K562 (cell line): Measurements from ENCODE around the gene CAPN10. TPM values are rescaled to one million over a fixed set of nuclear protein-coding genes. Genes with fewer than 3 reads are reported as not detected.

Experiments used
- BHLHE40 ChIP-seq: IDR thresholded peaks from 2 replicates; pipeline ENCODE4 v1.6.1; 2011; ENCODE audit warnings: low read length, improper control_type of control experiment
- BMI1 ChIP-seq: fragments of 150-350 bp; IDR thresholded peaks from 2 replicates; pipeline ENCODE4 v1.6.1; 2014; ENCODE audit warnings: low read length
- ETV5 ChIP-seq: sonication (generic); formaldehyde crosslinking; IDR thresholded peaks from 2 replicates; pipeline ENCODE4 v1.4.0; 2020; ENCODE audit warnings: low read depth, mild to moderate bottlenecking, missing genetic modification reagents
- MCM7 ChIP-seq, 2 experiments: fragments of 450-650 bp; IDR thresholded peaks; 2 replicates each; pipeline ENCODE4 v1.6.1; 2016 to 2018
- MGA ChIP-seq: fragments of 450-650 bp; IDR thresholded peaks from 2 replicates; pipeline ENCODE4 v1.6.1; 2016; ENCODE audit warnings: mild to moderate bottlenecking, moderate library complexity
- PRDM10 ChIP-seq: fragments of 450-650 bp; IDR thresholded peaks from 2 replicates; pipeline ENCODE4 v1.6.1; 2018; ENCODE audit not compliant: partially characterized antibody
- PYGO2 ChIP-seq: fragments of 450-650 bp; IDR thresholded peaks from 2 replicates; pipeline ENCODE4 v1.6.1; 2016; ENCODE audit warnings: mild to moderate bottlenecking, missing genetic modification characterization, moderate library complexity, missing compliant biosample characterization
- RBFOX2 ChIP-seq: fragments of 200-400 bp; formaldehyde crosslinking; IDR thresholded peaks from 2 replicates; pipeline ENCODE4 v1.6.1; 2017; ENCODE audit warnings: low read depth, mild to moderate bottlenecking, low read length, moderate library complexity
- RBM22 ChIP-seq: fragments of 200-400 bp; formaldehyde crosslinking; IDR thresholded peaks from 2 replicates; pipeline ENCODE4 v1.6.1; 2018; ENCODE audit warnings: low read length, low read depth; ENCODE audit not compliant: poor library complexity, severe bottlenecking
- TAF1 ChIP-seq: IDR thresholded peaks from 2 replicates; pipeline ENCODE4 v1.6.1; 2011; ENCODE audit warnings: mild to moderate bottlenecking, low read length, moderate library complexity; ENCODE audit not compliant: insufficient read depth, control insufficient read depth, severe bottlenecking; ENCODE audit errors: extremely low read depth
- TOE1 ChIP-seq, 2 experiments: fragments of 450-650 bp in 1 of 2; sonication (generic) in 1 of 2; formaldehyde crosslinking in 1 of 2; IDR thresholded peaks; 2 replicates each; pipeline versions ENCODE4 v1.7.1 to v1.8.0; 2016 to 2022; ENCODE audit warnings: borderline replicate concordance in 2 of 2, mild to moderate bottlenecking in 2 of 2, antibody characterized with exemption in 1 of 2, inconsistent platforms in 1 of 2, low read depth in 1 of 2, missing genetic modification reagents in 1 of 2, moderate library complexity in 1 of 2
- WHSC1 ChIP-seq: IDR thresholded peaks from one replicate; pipeline ENCODE4 v1.6.1; 2012; ENCODE audit warnings: low read length, control low read depth, inconsistent platforms
- ZNF75A ChIP-seq: fragments of 450-650 bp; formaldehyde crosslinking; IDR thresholded peaks from 2 replicates; pipeline ENCODE4 v1.4.0; 2020; ENCODE audit warnings: mild to moderate bottlenecking
- polyA plus RNA-seq, 8 experiments: library from polyadenylated mRNA; depleted of rRNA in 4 of 8; stranded (reverse) in 5 of 8; unstranded in 3 of 8; fragments of >200 nt; fragmentation: Nextera tagmentation in 2 of 8; fragmentation: Illumina TruSeq in 1 of 8; extraction: Ambion mirVana in 2 of 8; extraction: Trizol in 1 of 8; gene quantifications; 2 replicates each; pipeline versions ENCODE4 v1.2.1 to v1.2.3, GENCODE V29; 2011 to 2014; ENCODE audit warnings: inconsistent platforms in 1 of 8, missing spikeins in 1 of 8
- total RNA-seq, 7 experiments: library from RNA; depleted of rRNA in 6 of 7; stranded (reverse); fragments of >200 nt in 6 of 7; fragmentation: Illumina TruSeq in 2 of 7; extraction: Trizol in 2 of 7; gene quantifications; 2 replicates each; pipeline versions ENCODE4 v1.2.1 to v1.2.3, GENCODE V29; 2011 to 2021; ENCODE audit warnings: low replicate concordance in 1 of 7

Gene CAPN10
- total and polyA plus RNA-seq, 9 of the 15 experiments (the other 6 are each of a cell fraction or from before 2014, with no cell fraction given): 0.08 to 26.1 (median 8.4) TPM

- TF ChIP-seq BHLHE40: peak; percentile 78
- TF ChIP-seq BMI1: no peak
- peak; percentile 30; the same call in 1 of the 2 replicates for TF ChIP-seq TOE1 (IDR thresholded peaks at IDR 0.05; ENCODE audit: borderline replicate concordance)
- no peak for TF ChIP-seq TOE1 (CRISPR knock-in tag; IDR thresholded peaks at IDR 0.05; ENCODE audit: borderline replicate concordance, low read depth)
- TF ChIP-seq MCM7 (IDR thresholded peaks at IDR 0.05): no peak
- peak; percentile 90 for TF ChIP-seq MGA
- TF ChIP-seq ZNF75A: no peak
- no peak for TF ChIP-seq PRDM10
- peak; percentile 87; the same call in 1 of the 2 replicates for TF ChIP-seq RBFOX2
- no peak for TF ChIP-seq WHSC1
- peak; percentile 33 for TF ChIP-seq RBM22
- peak; percentile 58 for TF ChIP-seq TAF1
- TF ChIP-seq PYGO2 (tag): no peak
- 0 out of 2 replicates have a peak, but pooled peaks have one; percentile 21 for TF ChIP-seq ETV5 (CRISPR knock-in tag)
These were observed 26.5 kb upstream of the CAPN10 start, which contains the start of gene DUSP28 (continued) for GRCh38 chr2:240560084-240560479.
